GM23338 (cell line): ENCODE data around the gene ZNF335. TPM values are rescaled to one million over a fixed set of nuclear protein-coding genes. Genes with fewer than 3 reads are reported as not detected.

Source experiments
- ATAC-seq: fragments of 200-7000 bp; cut with Tn5 transposase; 3 replicates; pipeline ENCODE4 v1.9.1; 2020
- DNase-seq: peaks from one replicate; pipeline ENCODE4 v3.0.0-alpha.2; 2015; ENCODE audit warnings: low spot score
- H2AFZ ChIP-seq: fragments of 200-600 bp; sonication (generic); 2 replicates; pipeline ENCODE4 v1.8.0; 2016; ENCODE audit warnings: antibody characterized with exemption, mild to moderate bottlenecking, moderate library complexity
- H3F3A ChIP-seq: fragments of 200-600 bp; sonication (generic); replicated peaks from 2 replicates; pipeline ENCODE4 v1.8.0; 2017; ENCODE audit warnings: antibody characterized with exemption, mixed run types, low read depth
- H3K27ac ChIP-seq: fragments of 200-600 bp; sonication (generic); 2 replicates; pipeline ENCODE4 v1.6.1; 2016; ENCODE audit warnings: low read depth
- H3K27me3 ChIP-seq: fragments of 200-600 bp; sonication (generic); 2 replicates; pipeline ENCODE4 v1.8.0; 2016; ENCODE audit warnings: mild to moderate bottlenecking, mixed run types, moderate library complexity; ENCODE audit not compliant: insufficient read depth
- H3K36me3 ChIP-seq: fragments of 200-600 bp; sonication (generic); 2 replicates; pipeline ENCODE4 v1.8.0; 2016; ENCODE audit warnings: mild to moderate bottlenecking; ENCODE audit not compliant: insufficient read depth
- H3K4me1 ChIP-seq: fragments of 200-600 bp; sonication (generic); 2 replicates; pipeline ENCODE4 v1.8.0; 2016; ENCODE audit warnings: mild to moderate bottlenecking, moderate library complexity; ENCODE audit not compliant: insufficient read depth
- H3K4me2 ChIP-seq: fragments of 200-600 bp; sonication (generic); 2 replicates; pipeline ENCODE4 v1.7.1; 2017; ENCODE audit warnings: mixed run types
- H3K4me3 ChIP-seq: fragments of 200-600 bp; sonication (generic); 2 replicates; pipeline ENCODE4 v1.6.1; 2016; ENCODE audit warnings: mixed run types
- H3K79me2 ChIP-seq: fragments of 200-600 bp; sonication (generic); replicated peaks from 2 replicates; pipeline ENCODE4 v1.8.0; 2017; ENCODE audit warnings: mild to moderate bottlenecking; ENCODE audit not compliant: insufficient read depth
- H3K9me2 ChIP-seq: fragments of 200-600 bp; sonication (generic); 2 replicates; pipeline ENCODE4 v1.8.0; 2017; ENCODE audit not compliant: insufficient read depth
- H4K20me1 ChIP-seq: fragments of 200-600 bp; sonication (generic); replicated peaks from 2 replicates; pipeline ENCODE4 v1.8.0; 2017; ENCODE audit warnings: mild to moderate bottlenecking; ENCODE audit not compliant: insufficient read depth
- H3K27ac Mint-ChIP-seq: 2 replicates; pipeline ENCODE4 v1.8.0; 2020; ENCODE audit warnings: inconsistent platforms, mild to moderate bottlenecking, moderate library complexity, mixed read lengths
- H3K27me3 Mint-ChIP-seq: 3 replicates; pipeline ENCODE4 v1.8.0; 2022; ENCODE audit warnings: low read depth, mild to moderate bottlenecking, moderate library complexity, mixed read lengths, inconsistent platforms; ENCODE audit not compliant: insufficient read depth, poor library complexity
- H3K36me3 Mint-ChIP-seq: 3 replicates; pipeline ENCODE4 v1.8.0; 2021; ENCODE audit warnings: low read depth, mild to moderate bottlenecking, inconsistent platforms, moderate library complexity, mixed read lengths
- H3K4me1 Mint-ChIP-seq: 3 replicates; pipeline ENCODE4 v1.8.0; 2020; ENCODE audit warnings: mild to moderate bottlenecking, inconsistent platforms, mixed read lengths
- H3K4me3 Mint-ChIP-seq: 3 replicates; pipeline ENCODE4 v1.8.0; 2021; ENCODE audit warnings: moderate library complexity, mild to moderate bottlenecking, inconsistent platforms, mixed read lengths
- H3K9me3 Mint-ChIP-seq: 3 replicates; pipeline ENCODE4 v1.8.0; 2020; ENCODE audit warnings: moderate library complexity, mild to moderate bottlenecking, inconsistent platforms, mixed read lengths
- CREB1 ChIP-seq: fragments of 250-450 bp; sonication (Bioruptor Pico); IDR thresholded peaks from 2 replicates; pipeline ENCODE4 v1.5.0; 2020; ENCODE audit warnings: low read depth, mild to moderate bottlenecking, moderate library complexity
- EZH2 ChIP-seq: fragments of 200-600 bp; sonication (generic); IDR thresholded peaks from one replicate; pipeline ENCODE4 v1.8.0; 2017; ENCODE audit warnings: antibody characterized with exemption, mild to moderate bottlenecking, low read depth; ENCODE audit not compliant: unreplicated experiment
- EZH2phosphoT487 ChIP-seq: fragments of 200-600 bp; sonication (generic); IDR thresholded peaks from one replicate; pipeline ENCODE4 v1.8.1; 2018; ENCODE audit warnings: antibody characterized with exemption; ENCODE audit not compliant: unreplicated experiment
- JUNB ChIP-seq: IDR thresholded peaks from one replicate; pipeline ENCODE4 v1.6.1; 2016; ENCODE audit warnings: antibody characterized with exemption; ENCODE audit not compliant: unreplicated experiment
- NANOG ChIP-seq: IDR thresholded peaks from 2 replicates; pipeline ENCODE4 v1.6.1; 2016; ENCODE audit warnings: antibody characterized with exemption, borderline replicate concordance
- POLR2AphosphoS5 ChIP-seq: IDR thresholded peaks from 2 replicates; pipeline ENCODE4 v1.6.1; 2016; ENCODE audit warnings: antibody characterized with exemption, low read depth
- STAT1 ChIP-seq: IDR thresholded peaks from one replicate; pipeline ENCODE4 v1.6.1; 2016; ENCODE audit warnings: antibody characterized with exemption; ENCODE audit not compliant: unreplicated experiment
- ZNF114 ChIP-seq: fragments of 250-450 bp; sonication (Bioruptor Pico); IDR thresholded peaks from 2 replicates; pipeline ENCODE4 v1.5.0; 2020; ENCODE audit warnings: mild to moderate bottlenecking, moderate library complexity
- ZNF331 ChIP-seq: fragments of 250-450 bp; sonication (Bioruptor Pico); IDR thresholded peaks from 2 replicates; pipeline ENCODE4 v1.5.0; 2020; ENCODE audit warnings: low read depth, mild to moderate bottlenecking, moderate library complexity
- polyA plus RNA-seq: library from polyadenylated mRNA; unstranded; fragments of >200 nt; fragmentation: Nextera tagmentation; extraction: Ambion mirVana; gene quantifications from 2 replicates; pipeline ENCODE4 v1.2.1, GENCODE V29; 2016
- total RNA-seq: library from RNA; depleted of rRNA; stranded (reverse); fragments of >200 nt; shearing (Covaris generic); gene quantifications from 2 replicates; pipeline ENCODE4 v1.2.3, GENCODE V29; 2014
- TF ChIP-seq, protein P1 (sequence below): fragments of 250-450 bp; sonication (Bioruptor Pico); IDR thresholded peaks from 2 replicates; pipeline ENCODE4 v1.5.0; 2020; ENCODE audit warnings: mild to moderate bottlenecking, moderate library complexity
- TF ChIP-seq, protein P2 (sequence below): IDR thresholded peaks from 2 replicates; pipeline ENCODE4 v1.6.1; 2016; ENCODE audit warnings: antibody characterized with exemption
- TF ChIP-seq, protein P3 (sequence below): IDR thresholded peaks from one replicate; pipeline ENCODE4 v1.6.1; 2018; ENCODE audit warnings: antibody characterized with exemption; ENCODE audit not compliant: unreplicated experiment
- TF ChIP-seq, protein P4 (sequence below), 2 experiments: fragments of 200-600 bp in 1 of 2; sonication (generic) in 1 of 2; conservative IDR thresholded peaks; 2 replicates each; pipeline versions ENCODE4 v1.5.1 to v1.6.1; 2016 to 2017; ENCODE audit warnings: antibody characterized with exemption in 2 of 2, low read depth in 2 of 2, mild to moderate bottlenecking in 2 of 2, moderate library complexity in 1 of 2

ZNF335 gene
- total and polyA plus RNA-seq, 2 experiments from 2014 or later, result 7.4 to 24.2 TPM

DNA sequence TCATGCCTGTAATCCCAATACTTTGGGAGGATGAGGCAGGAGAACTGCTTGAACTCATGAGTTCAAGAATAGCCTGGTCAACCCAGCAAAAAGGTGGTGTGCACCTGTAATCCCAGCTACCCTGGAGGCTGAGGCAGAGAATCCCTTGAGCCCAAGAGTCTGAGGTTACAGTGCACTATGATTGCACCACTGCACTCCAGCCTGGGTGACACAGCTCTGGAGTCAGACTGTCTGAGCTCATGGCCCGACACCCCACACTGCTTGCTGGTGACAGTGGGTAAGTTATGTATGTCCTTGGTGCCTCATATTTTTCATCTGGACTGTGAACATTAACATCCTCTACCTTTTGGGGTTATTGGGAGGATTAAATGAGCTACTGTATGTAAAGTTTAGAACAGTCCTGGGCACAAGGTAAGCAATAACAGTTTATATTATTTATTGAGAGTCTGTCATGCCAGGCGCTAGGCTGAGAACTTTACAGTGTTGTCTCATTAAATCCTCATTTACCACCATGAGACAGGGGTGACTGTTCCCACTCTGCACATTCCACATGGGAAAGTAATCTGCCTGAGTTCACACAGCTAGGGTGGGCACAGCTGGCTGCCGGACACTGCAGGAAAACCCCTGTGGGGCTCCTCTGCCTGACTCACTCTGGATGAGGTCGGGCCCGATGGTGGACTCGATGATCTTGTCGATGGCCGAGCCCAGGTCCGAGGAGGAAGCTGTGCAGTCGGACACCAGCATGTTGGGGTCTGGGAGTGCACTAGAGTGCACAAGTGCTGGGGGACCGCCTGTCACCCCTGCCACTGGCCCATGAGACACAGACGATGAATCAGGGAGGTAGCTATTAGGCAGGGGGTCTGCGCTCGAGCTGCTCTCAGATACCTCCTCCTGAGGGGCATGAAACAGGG lies 2.9 kb downstream of the ZNF335 start:
- H3F3A ChIP-seq, result peaks cover 13% of the 10 kb centered on the region
- no peaks in the 10 kb centered on the region for H3K79me2 ChIP-seq
- H3K27me3 ChIP-seq, result no peaks in the 10 kb centered on the region
- no peak for ATAC-seq
- peaks cover 12% of the 10 kb centered on the region for H3K27me3 Mint-ChIP-seq
- no peak for DNase-seq
- no peaks in the 10 kb centered on the region for H4K20me1 ChIP-seq
- H3K36me3 ChIP-seq, result peaks cover 9% of the 10 kb centered on the region
- H2AFZ ChIP-seq, result no peak overlapping the region
- H3K4me3 Mint-ChIP-seq, result no peak overlapping the region
- no peak for TF ChIP-seq CREB1 (CRISPR knock-in tag)
- TF ChIP-seq STAT1, result no peak
- TF ChIP-seq, protein P1, sequence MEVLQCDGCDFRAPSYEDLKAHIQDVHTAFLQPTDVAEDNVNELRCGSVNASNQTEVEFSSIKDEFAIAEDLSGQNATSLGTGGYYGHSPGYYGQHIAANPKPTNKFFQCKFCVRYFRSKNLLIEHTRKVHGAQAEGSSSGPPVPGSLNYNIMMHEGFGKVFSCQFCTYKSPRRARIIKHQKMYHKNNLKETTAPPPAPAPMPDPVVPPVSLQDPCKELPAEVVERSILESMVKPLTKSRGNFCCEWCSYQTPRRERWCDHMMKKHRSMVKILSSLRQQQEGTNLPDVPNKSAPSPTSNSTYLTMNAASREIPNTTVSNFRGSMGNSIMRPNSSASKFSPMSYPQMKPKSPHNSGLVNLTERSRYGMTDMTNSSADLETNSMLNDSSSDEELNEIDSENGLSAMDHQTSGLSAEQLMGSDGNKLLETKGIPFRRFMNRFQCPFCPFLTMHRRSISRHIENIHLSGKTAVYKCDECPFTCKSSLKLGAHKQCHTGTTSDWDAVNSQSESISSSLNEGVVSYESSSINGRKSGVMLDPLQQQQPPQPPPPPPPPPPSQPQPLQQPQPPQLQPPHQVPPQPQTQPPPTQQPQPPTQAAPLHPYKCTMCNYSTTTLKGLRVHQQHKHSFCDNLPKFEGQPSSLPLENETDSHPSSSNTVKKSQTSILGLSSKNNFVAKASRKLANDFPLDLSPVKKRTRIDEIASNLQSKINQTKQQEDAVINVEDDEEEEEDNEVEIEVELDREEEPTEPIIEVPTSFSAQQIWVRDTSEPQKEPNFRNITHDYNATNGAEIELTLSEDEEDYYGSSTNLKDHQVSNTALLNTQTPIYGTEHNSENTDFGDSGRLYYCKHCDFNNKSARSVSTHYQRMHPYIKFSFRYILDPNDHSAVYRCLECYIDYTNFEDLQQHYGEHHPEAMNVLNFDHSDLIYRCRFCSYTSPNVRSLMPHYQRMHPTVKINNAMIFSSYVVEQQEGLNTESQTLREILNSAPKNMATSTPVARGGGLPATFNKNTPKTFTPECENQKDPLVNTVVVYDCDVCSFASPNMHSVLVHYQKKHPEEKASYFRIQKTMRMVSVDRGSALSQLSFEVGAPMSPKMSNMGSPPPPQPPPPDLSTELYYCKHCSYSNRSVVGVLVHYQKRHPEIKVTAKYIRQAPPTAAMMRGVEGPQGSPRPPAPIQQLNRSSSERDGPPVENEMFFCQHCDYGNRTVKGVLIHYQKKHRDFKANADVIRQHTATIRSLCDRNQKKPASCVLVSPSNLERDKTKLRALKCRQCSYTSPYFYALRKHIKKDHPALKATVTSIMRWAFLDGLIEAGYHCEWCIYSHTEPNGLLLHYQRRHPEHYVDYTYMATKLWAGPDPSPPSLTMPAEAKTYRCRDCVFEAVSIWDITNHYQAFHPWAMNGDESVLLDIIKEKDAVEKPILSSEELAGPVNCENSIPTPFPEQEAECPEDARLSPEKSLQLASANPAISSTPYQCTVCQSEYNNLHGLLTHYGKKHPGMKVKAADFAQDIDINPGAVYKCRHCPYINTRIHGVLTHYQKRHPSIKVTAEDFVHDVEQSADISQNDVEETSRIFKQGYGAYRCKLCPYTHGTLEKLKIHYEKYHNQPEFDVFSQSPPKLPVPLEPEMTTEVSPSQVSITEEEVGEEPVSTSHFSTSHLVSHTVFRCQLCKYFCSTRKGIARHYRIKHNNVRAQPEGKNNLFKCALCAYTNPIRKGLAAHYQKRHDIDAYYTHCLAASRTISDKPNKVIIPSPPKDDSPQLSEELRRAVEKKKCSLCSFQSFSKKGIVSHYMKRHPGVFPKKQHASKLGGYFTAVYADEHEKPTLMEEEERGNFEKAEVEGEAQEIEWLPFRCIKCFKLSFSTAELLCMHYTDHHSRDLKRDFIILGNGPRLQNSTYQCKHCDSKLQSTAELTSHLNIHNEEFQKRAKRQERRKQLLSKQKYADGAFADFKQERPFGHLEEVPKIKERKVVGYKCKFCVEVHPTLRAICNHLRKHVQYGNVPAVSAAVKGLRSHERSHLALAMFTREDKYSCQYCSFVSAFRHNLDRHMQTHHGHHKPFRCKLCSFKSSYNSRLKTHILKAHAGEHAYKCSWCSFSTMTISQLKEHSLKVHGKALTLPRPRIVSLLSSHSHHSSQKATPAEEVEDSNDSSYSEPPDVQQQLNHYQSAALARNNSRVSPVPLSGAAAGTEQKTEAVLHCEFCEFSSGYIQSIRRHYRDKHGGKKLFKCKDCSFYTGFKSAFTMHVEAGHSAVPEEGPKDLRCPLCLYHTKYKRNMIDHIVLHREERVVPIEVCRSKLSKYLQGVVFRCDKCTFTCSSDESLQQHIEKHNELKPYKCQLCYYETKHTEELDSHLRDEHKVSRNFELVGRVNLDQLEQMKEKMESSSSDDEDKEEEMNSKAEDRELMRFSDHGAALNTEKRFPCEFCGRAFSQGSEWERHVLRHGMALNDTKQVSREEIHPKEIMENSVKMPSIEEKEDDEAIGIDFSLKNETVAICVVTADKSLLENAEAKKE, result no peak
- TF ChIP-seq, protein P2, sequence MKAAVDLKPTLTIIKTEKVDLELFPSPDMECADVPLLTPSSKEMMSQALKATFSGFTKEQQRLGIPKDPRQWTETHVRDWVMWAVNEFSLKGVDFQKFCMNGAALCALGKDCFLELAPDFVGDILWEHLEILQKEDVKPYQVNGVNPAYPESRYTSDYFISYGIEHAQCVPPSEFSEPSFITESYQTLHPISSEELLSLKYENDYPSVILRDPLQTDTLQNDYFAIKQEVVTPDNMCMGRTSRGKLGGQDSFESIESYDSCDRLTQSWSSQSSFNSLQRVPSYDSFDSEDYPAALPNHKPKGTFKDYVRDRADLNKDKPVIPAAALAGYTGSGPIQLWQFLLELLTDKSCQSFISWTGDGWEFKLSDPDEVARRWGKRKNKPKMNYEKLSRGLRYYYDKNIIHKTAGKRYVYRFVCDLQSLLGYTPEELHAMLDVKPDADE, result no peak
- no peak for TF ChIP-seq POLR2AphosphoS5
- TF ChIP-seq EZH2phosphoT487, result no peak
- no peak for TF ChIP-seq JUNB
- TF ChIP-seq ZNF114 (CRISPR knock-in tag), result no peak
- TF ChIP-seq EZH2, result no peak
- TF ChIP-seq, protein P3, sequence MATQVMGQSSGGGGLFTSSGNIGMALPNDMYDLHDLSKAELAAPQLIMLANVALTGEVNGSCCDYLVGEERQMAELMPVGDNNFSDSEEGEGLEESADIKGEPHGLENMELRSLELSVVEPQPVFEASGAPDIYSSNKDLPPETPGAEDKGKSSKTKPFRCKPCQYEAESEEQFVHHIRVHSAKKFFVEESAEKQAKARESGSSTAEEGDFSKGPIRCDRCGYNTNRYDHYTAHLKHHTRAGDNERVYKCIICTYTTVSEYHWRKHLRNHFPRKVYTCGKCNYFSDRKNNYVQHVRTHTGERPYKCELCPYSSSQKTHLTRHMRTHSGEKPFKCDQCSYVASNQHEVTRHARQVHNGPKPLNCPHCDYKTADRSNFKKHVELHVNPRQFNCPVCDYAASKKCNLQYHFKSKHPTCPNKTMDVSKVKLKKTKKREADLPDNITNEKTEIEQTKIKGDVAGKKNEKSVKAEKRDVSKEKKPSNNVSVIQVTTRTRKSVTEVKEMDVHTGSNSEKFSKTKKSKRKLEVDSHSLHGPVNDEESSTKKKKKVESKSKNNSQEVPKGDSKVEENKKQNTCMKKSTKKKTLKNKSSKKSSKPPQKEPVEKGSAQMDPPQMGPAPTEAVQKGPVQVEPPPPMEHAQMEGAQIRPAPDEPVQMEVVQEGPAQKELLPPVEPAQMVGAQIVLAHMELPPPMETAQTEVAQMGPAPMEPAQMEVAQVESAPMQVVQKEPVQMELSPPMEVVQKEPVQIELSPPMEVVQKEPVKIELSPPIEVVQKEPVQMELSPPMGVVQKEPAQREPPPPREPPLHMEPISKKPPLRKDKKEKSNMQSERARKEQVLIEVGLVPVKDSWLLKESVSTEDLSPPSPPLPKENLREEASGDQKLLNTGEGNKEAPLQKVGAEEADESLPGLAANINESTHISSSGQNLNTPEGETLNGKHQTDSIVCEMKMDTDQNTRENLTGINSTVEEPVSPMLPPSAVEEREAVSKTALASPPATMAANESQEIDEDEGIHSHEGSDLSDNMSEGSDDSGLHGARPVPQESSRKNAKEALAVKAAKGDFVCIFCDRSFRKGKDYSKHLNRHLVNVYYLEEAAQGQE, result no peak
- TF ChIP-seq ZNF331, result no peak
- no peak for TF ChIP-seq NANOG
- TF ChIP-seq, protein P4, sequence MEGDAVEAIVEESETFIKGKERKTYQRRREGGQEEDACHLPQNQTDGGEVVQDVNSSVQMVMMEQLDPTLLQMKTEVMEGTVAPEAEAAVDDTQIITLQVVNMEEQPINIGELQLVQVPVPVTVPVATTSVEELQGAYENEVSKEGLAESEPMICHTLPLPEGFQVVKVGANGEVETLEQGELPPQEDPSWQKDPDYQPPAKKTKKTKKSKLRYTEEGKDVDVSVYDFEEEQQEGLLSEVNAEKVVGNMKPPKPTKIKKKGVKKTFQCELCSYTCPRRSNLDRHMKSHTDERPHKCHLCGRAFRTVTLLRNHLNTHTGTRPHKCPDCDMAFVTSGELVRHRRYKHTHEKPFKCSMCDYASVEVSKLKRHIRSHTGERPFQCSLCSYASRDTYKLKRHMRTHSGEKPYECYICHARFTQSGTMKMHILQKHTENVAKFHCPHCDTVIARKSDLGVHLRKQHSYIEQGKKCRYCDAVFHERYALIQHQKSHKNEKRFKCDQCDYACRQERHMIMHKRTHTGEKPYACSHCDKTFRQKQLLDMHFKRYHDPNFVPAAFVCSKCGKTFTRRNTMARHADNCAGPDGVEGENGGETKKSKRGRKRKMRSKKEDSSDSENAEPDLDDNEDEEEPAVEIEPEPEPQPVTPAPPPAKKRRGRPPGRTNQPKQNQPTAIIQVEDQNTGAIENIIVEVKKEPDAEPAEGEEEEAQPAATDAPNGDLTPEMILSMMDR (conservative IDR thresholded peaks at IDR 0.05; ENCODE audit: low read depth in 2 of 2), result no peak
- no peak overlapping the region for H3K27ac Mint-ChIP-seq
- no peak overlapping the region for H3K4me3 ChIP-seq
- peaks cover 15% of the 10 kb centered on the region for H3K4me1 Mint-ChIP-seq
- H3K4me2 ChIP-seq, result no peak overlapping the region
- no peaks in the 10 kb centered on the region for H3K9me2 ChIP-seq
- no peaks in the 10 kb centered on the region; the same call in 2 of the 3 replicates for H3K9me3 Mint-ChIP-seq
- peaks cover 11% of the 10 kb centered on the region; the same call in 1 of the 2 replicates for H3K4me1 ChIP-seq
- 0 out of 2 replicates have a peak overlapping the region, but pooled peaks have one; percentile 14 for H3K27ac ChIP-seq
- H3K36me3 Mint-ChIP-seq, result peaks cover 20% of the 10 kb centered on the region
